ENCODE measurements around the gene ATG4D.

The ATG4D gene

DNA sequence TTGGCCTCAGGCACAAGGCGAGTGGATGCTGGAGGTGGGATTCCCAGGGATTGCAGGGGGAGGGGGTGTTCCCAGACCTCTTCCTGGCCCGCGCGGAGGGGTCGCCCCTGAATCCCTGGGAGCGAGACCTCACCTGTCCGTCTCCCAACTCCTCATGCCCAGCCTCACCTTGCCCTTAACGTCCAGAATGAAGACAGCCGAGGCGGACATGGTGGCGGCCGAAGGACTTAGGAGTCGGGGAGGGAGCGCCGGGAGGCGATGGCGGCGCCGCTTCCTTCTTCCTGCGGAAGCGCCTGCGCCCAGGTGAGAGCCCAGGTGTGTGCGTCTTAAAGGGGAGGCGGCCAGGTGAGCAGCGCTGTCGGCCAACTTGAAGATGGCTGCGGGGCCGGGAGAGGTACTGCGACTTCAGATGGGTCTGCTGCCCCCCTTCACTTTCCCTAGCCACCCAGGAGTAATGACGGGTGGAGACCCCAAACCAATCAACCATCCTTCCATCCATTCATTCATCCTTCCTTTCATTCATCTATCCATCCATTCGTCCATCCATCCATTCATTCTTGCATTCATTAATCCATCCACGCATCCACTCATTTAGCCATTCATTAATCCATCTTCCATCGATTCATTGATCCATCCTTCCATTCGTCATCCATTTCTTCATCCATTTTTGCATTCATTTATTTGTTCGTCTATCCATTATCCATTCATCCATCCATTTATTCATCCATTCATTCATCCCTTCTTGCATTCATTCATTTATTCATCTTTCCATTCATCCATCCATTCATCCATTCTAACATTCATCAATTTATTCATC is 43.5 kb downstream of the ATG4D start, which contains the start of gene AP1M2:
AP1M2 (minus strand) TSS at position 291 of the 817 bp plus-strand sequence; CDS start at position 210, 81 bp downstream.
- peaks cover 7 to 9% of the 10 kb centered on the region in 2 donors for H3K27me3 Mint-ChIP-seq
- no peaks in the 10 kb centered on the region for H3K9me3 Mint-ChIP-seq
- DNase-seq = no peak
- ATAC-seq (replicated peaks) = no peak
- H3K4me1 Mint-ChIP-seq = peaks cover 9 to 14% of the 10 kb centered on the region in 2 donors
- no peak within 1 kb of the TSS for H3K27ac Mint-ChIP-seq
- no peaks in the 10 kb centered on the region for H3K36me3 Mint-ChIP-seq
- no peak within 1 kb of the TSS for H3K4me3 Mint-ChIP-seq

- Mint-ChIP-seq H3K27ac (no peak overlapping the region), H3K9me3 (no peaks in the 10 kb centered on the region), H3K27me3 (peaks cover 7 to 9% of the 10 kb centered on the region in 2 donors), H3K4me1 (peaks cover 9 to 14% of the 10 kb centered on the region in 2 donors), H3K4me3 (no peak overlapping the region), H3K36me3 (no peaks in the 10 kb centered on the region)
- DNase-seq (no peak), ATAC-seq (replicated peaks) (no peak)
Observed at GRCh38 chr19:10587839-10588150, 44.1 kb downstream of the ATG4D start.

DNA sequence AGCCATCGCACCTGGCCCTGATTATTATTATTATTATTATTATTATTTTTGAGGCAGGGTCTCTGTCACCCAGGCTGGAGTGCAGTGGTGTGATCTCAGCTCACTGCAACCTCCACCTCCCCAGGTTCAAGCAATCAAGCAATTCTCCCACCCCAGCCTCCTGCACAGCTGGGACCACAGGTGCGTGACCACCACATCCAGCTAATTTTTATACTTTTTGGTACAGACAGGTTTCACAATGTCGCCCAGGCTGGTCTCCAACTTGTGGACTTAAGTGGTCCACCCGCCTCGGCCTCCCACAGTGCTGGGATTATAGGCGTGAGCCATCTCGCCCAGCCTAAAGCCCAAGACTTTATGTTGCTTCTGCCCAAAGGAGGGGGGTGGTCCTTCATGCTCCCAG is 49.4 kb downstream of the ATG4D start:
- Mint-ChIP-seq H3K4me3 (no peak overlapping the region), H3K27ac (no peak overlapping the region), H3K27me3 (no peaks in the 10 kb centered on the region), H3K36me3 (peaks cover 0 to 2% of the 10 kb centered on the region in 2 donors), H3K9me3 (no peaks in the 10 kb centered on the region), H3K4me1 (peaks cover 19 to 44% of the 10 kb centered on the region in 2 donors)
- DNase-seq (no peak), ATAC-seq (replicated peaks) (no peak)

DNA sequence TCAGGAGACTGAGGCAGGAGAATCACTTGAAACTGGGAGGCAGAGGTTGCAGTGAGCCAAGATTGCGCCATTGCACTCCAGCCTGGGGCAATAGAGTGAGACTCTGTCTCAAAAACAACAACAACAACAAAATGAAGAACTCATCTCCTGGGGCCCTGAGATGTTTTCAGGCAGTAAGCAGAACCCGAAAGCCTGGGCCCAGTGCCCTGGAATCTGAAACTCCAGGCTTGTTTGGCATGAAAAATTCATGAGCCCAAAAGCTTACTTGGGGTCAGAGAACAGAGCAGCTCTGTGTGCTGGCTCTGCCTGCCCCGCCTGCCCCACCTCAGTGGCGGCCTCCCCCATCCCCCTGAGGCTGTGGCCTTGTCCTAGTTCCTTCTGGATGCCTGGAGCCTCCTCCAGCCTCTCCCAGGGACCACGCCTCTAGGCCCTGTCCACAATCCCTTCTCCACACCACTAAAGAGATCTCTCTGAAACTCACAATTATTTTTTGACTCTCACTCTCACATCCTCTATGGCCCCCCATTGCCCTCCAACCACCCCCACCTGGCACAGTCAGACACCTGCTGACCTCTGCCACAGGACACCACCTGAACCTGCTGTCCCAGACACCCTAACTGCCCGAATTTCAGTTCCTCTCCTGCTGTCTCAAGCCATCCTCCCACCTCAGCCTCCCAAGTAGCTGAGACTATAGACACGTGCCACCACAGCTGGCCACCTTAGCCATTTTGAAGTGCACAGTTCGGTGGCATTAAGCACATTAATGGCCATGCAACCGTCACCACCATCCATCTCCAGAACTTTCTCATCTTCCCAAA is 50.3 kb downstream of the ATG4D start:
- Mint-ChIP-seq H3K4me1 (peaks cover 19 to 47% of the 10 kb centered on the region in 2 donors), H3K27me3 (no peaks in the 10 kb centered on the region), H3K36me3 (peaks cover 0 to 2% of the 10 kb centered on the region in 2 donors), H3K27ac (peak overlapping the region; percentile 81), H3K9me3 (no peaks in the 10 kb centered on the region), H3K4me3 (peak overlapping the region; percentile 61 to 62)
- DNase-seq (peak; percentile 35), ATAC-seq (replicated peaks) (peak; percentile 73 to 81)

DNA sequence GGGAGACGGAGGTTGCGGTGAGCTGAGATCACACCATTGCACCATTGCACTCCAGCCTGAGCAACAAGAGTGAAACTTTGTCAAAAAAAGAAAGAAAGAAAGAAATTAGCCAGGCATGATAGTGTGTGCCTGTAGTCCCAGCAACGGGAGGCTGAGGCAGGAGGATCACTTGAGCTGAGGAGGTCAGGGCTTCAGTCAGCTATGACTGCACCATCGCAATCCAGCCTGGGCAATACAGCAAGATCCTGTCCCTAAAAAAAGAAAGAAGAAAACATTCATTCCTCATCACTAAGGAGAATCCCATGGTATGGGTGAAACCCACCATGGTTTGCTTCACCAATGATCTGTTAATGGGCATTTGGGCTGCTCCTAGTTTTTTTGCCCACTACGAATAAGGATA is 56.4 kb downstream of the ATG4D start:
- no peak overlapping the region for H3K27ac Mint-ChIP-seq
- no peak overlapping the region for H3K4me3 Mint-ChIP-seq
- no peaks in the 10 kb centered on the region for H3K27me3 Mint-ChIP-seq
- peaks cover 30 to 55% of the 10 kb centered on the region in 2 donors for H3K4me1 Mint-ChIP-seq
- ATAC-seq (replicated peaks) = no peak
- peaks cover 11 to 16% of the 10 kb centered on the region in 2 donors for H3K36me3 Mint-ChIP-seq
- DNase-seq = no peak
- no peaks in the 10 kb centered on the region for H3K9me3 Mint-ChIP-seq

DNA sequence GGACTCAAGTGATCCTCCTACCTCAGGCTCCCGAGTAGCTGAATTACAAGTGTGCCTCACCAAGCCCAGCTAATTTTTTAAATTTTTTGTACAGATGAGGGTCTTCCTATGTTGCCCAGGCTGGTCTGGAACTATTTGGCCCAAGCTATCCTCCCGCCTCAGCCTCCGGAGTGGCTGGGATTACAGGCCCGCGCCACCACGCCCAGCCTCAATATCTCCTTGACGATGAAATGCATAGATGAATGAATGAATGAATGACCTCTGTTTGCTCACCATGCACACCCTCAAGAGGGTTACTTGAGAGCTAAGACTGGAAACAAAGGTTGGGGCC is 58.3 kb downstream of the ATG4D start:
- peak overlapping the region; percentile 90 to 94 for H3K4me3 Mint-ChIP-seq
- peaks cover 18 to 42% of the 10 kb centered on the region in 2 donors for H3K4me1 Mint-ChIP-seq
- H3K27ac Mint-ChIP-seq = peak overlapping the region; percentile 67
- ATAC-seq (replicated peaks) = no peak
- H3K27me3 Mint-ChIP-seq = no peaks in the 10 kb centered on the region
- no peaks in the 10 kb centered on the region for H3K9me3 Mint-ChIP-seq
- no peak for DNase-seq
- peaks cover 11 to 16% of the 10 kb centered on the region in 2 donors for H3K36me3 Mint-ChIP-seq

DNA sequence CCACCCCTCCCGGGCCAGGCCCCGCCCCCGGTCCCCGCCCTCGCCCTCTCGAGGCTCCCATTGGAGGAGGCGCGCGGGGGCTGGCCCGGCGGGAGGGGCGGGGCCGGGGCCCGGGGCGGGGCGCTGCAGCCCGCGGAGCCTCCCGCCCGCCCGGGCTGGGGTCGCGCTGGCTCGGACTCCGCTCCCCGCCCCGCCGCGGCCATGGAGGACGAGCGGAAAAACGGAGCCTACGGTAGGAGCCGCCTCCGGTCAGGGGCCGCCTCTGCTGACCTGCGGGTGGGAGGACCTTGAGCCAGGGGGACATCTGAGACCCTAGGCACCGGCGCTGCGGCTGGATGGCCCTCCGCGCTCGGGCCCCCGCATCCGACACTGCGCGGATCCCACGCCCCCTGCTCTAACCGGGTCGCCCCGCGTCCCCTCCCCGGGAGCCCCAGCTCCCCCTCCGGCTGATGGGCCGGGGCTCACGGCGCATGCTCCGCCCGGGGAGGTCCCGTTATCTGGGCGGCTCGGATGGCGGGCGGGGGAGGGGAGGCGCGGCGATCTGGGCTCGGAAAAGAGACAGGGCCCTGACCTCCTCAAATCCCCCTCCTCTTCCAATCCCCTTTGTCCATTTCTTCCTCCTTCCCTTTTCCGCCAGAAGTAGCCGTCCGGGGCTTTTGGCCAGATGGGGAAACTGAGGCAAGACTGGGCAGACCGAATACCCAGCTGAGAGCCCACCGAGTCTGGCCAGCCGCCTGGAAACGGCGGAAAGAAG is 58.8 kb downstream of the ATG4D start:
- H3K4me3 Mint-ChIP-seq = peak overlapping the region; percentile 90 to 94
- peaks cover 11 to 16% of the 10 kb centered on the region in 2 donors for H3K36me3 Mint-ChIP-seq
- peak; percentile 69 to 75 for ATAC-seq (replicated peaks)
- H3K27me3 Mint-ChIP-seq = no peaks in the 10 kb centered on the region
- H3K27ac Mint-ChIP-seq = peak overlapping the region; percentile 99
- DNase-seq = peak; percentile 75
- H3K4me1 Mint-ChIP-seq = peaks cover 18 to 39% of the 10 kb centered on the region in 2 donors
- H3K9me3 Mint-ChIP-seq = no peaks in the 10 kb centered on the region
